GM23338 (cell line): ENCODE results near the gene ADGRD1. TPM values are rescaled to one million over a fixed set of nuclear protein-coding genes. Genes with fewer than 3 reads are reported as not detected.
A peak's percentile ranks its signal among the peaks of the same experiment; 100 is the strongest.

Source experiments
- ATAC-seq: fragments of 200-7000 bp; cut with Tn5 transposase; 3 replicates; pipeline ENCODE4 v1.9.1; 2020
- DNase-seq: peaks from one replicate; pipeline ENCODE4 v3.0.0-alpha.2; 2015; ENCODE audit warnings: low spot score
- H2AFZ ChIP-seq: fragments of 200-600 bp; sonication (generic); 2 replicates; pipeline ENCODE4 v1.8.0; 2016; ENCODE audit warnings: antibody characterized with exemption, mild to moderate bottlenecking, moderate library complexity
- H3F3A ChIP-seq: fragments of 200-600 bp; sonication (generic); replicated peaks from 2 replicates; pipeline ENCODE4 v1.8.0; 2017; ENCODE audit warnings: antibody characterized with exemption, mixed run types, low read depth
- H3K27ac ChIP-seq: fragments of 200-600 bp; sonication (generic); 2 replicates; pipeline ENCODE4 v1.6.1; 2016; ENCODE audit warnings: low read depth
- H3K27me3 ChIP-seq: fragments of 200-600 bp; sonication (generic); 2 replicates; pipeline ENCODE4 v1.8.0; 2016; ENCODE audit warnings: mild to moderate bottlenecking, mixed run types, moderate library complexity; ENCODE audit not compliant: insufficient read depth
- H3K36me3 ChIP-seq: fragments of 200-600 bp; sonication (generic); 2 replicates; pipeline ENCODE4 v1.8.0; 2016; ENCODE audit warnings: mild to moderate bottlenecking; ENCODE audit not compliant: insufficient read depth
- H3K4me1 ChIP-seq: fragments of 200-600 bp; sonication (generic); 2 replicates; pipeline ENCODE4 v1.8.0; 2016; ENCODE audit warnings: mild to moderate bottlenecking, moderate library complexity; ENCODE audit not compliant: insufficient read depth
- H3K4me2 ChIP-seq: fragments of 200-600 bp; sonication (generic); 2 replicates; pipeline ENCODE4 v1.7.1; 2017; ENCODE audit warnings: mixed run types
- H3K4me3 ChIP-seq: fragments of 200-600 bp; sonication (generic); 2 replicates; pipeline ENCODE4 v1.6.1; 2016; ENCODE audit warnings: mixed run types
- H3K79me2 ChIP-seq: fragments of 200-600 bp; sonication (generic); replicated peaks from 2 replicates; pipeline ENCODE4 v1.8.0; 2017; ENCODE audit warnings: mild to moderate bottlenecking; ENCODE audit not compliant: insufficient read depth
- H3K9me2 ChIP-seq: fragments of 200-600 bp; sonication (generic); 2 replicates; pipeline ENCODE4 v1.8.0; 2017; ENCODE audit not compliant: insufficient read depth
- H4K20me1 ChIP-seq: fragments of 200-600 bp; sonication (generic); replicated peaks from 2 replicates; pipeline ENCODE4 v1.8.0; 2017; ENCODE audit warnings: mild to moderate bottlenecking; ENCODE audit not compliant: insufficient read depth
- H3K27ac Mint-ChIP-seq: 2 replicates; pipeline ENCODE4 v1.8.0; 2020; ENCODE audit warnings: inconsistent platforms, mild to moderate bottlenecking, moderate library complexity, mixed read lengths
- H3K27me3 Mint-ChIP-seq: 3 replicates; pipeline ENCODE4 v1.8.0; 2022; ENCODE audit warnings: low read depth, mild to moderate bottlenecking, moderate library complexity, mixed read lengths, inconsistent platforms; ENCODE audit not compliant: insufficient read depth, poor library complexity
- H3K36me3 Mint-ChIP-seq: 3 replicates; pipeline ENCODE4 v1.8.0; 2021; ENCODE audit warnings: low read depth, mild to moderate bottlenecking, inconsistent platforms, moderate library complexity, mixed read lengths
- H3K4me1 Mint-ChIP-seq: 3 replicates; pipeline ENCODE4 v1.8.0; 2020; ENCODE audit warnings: mild to moderate bottlenecking, inconsistent platforms, mixed read lengths
- H3K4me3 Mint-ChIP-seq: 3 replicates; pipeline ENCODE4 v1.8.0; 2021; ENCODE audit warnings: moderate library complexity, mild to moderate bottlenecking, inconsistent platforms, mixed read lengths
- H3K9me3 Mint-ChIP-seq: 3 replicates; pipeline ENCODE4 v1.8.0; 2020; ENCODE audit warnings: moderate library complexity, mild to moderate bottlenecking, inconsistent platforms, mixed read lengths
- CREB1 ChIP-seq: fragments of 250-450 bp; sonication (Bioruptor Pico); IDR thresholded peaks from 2 replicates; pipeline ENCODE4 v1.5.0; 2020; ENCODE audit warnings: low read depth, mild to moderate bottlenecking, moderate library complexity
- CTCF ChIP-seq, 2 experiments: fragments of 200-600 bp in 1 of 2; sonication (generic) in 1 of 2; conservative IDR thresholded peaks; 2 replicates each; pipeline versions ENCODE4 v1.5.1 to v1.6.1; 2016 to 2017; ENCODE audit warnings: antibody characterized with exemption in 2 of 2, low read depth in 2 of 2, mild to moderate bottlenecking in 2 of 2, moderate library complexity in 1 of 2
- ETS1 ChIP-seq: IDR thresholded peaks from 2 replicates; pipeline ENCODE4 v1.6.1; 2016; ENCODE audit warnings: antibody characterized with exemption
- EZH2 ChIP-seq: fragments of 200-600 bp; sonication (generic); IDR thresholded peaks from one replicate; pipeline ENCODE4 v1.8.0; 2017; ENCODE audit warnings: antibody characterized with exemption, mild to moderate bottlenecking, low read depth; ENCODE audit not compliant: unreplicated experiment
- EZH2phosphoT487 ChIP-seq: fragments of 200-600 bp; sonication (generic); IDR thresholded peaks from one replicate; pipeline ENCODE4 v1.8.1; 2018; ENCODE audit warnings: antibody characterized with exemption; ENCODE audit not compliant: unreplicated experiment
- JUNB ChIP-seq: IDR thresholded peaks from one replicate; pipeline ENCODE4 v1.6.1; 2016; ENCODE audit warnings: antibody characterized with exemption; ENCODE audit not compliant: unreplicated experiment
- NANOG ChIP-seq: IDR thresholded peaks from 2 replicates; pipeline ENCODE4 v1.6.1; 2016; ENCODE audit warnings: antibody characterized with exemption, borderline replicate concordance
- POLR2AphosphoS5 ChIP-seq: IDR thresholded peaks from 2 replicates; pipeline ENCODE4 v1.6.1; 2016; ENCODE audit warnings: antibody characterized with exemption, low read depth
- STAT1 ChIP-seq: IDR thresholded peaks from one replicate; pipeline ENCODE4 v1.6.1; 2016; ENCODE audit warnings: antibody characterized with exemption; ENCODE audit not compliant: unreplicated experiment
- ZNF114 ChIP-seq: fragments of 250-450 bp; sonication (Bioruptor Pico); IDR thresholded peaks from 2 replicates; pipeline ENCODE4 v1.5.0; 2020; ENCODE audit warnings: mild to moderate bottlenecking, moderate library complexity
- ZNF331 ChIP-seq: fragments of 250-450 bp; sonication (Bioruptor Pico); IDR thresholded peaks from 2 replicates; pipeline ENCODE4 v1.5.0; 2020; ENCODE audit warnings: low read depth, mild to moderate bottlenecking, moderate library complexity
- ZNF462 ChIP-seq: fragments of 250-450 bp; sonication (Bioruptor Pico); IDR thresholded peaks from 2 replicates; pipeline ENCODE4 v1.5.0; 2020; ENCODE audit warnings: mild to moderate bottlenecking, moderate library complexity
- polyA plus RNA-seq: library from polyadenylated mRNA; unstranded; fragments of >200 nt; fragmentation: Nextera tagmentation; extraction: Ambion mirVana; gene quantifications from 2 replicates; pipeline ENCODE4 v1.2.1, GENCODE V29; 2016
- total RNA-seq: library from RNA; depleted of rRNA; stranded (reverse); fragments of >200 nt; shearing (Covaris generic); gene quantifications from 2 replicates; pipeline ENCODE4 v1.2.3, GENCODE V29; 2014

Gene ADGRD1
- total and polyA plus RNA-seq, 2 experiments from 2014 or later: 1.4 TPM; not detected in 1

GRCh38 chr12:130948751-130949150 lies 5.0 kb upstream of the ADGRD1 start:
- Mint-ChIP-seq H3K4me1 (peaks cover 38% of the 10 kb centered on the region), H3K36me3 (peaks cover 28% of the 10 kb centered on the region), H3K27me3 (peaks cover 22% of the 10 kb centered on the region), H3K9me3 (peaks cover 37% of the 10 kb centered on the region), H3K27ac (peak overlapping the region; percentile 61), H3K4me3 (no peak overlapping the region)
- Histone ChIP-seq H2AFZ (peak overlapping the region; percentile 63), H3K9me2 (peaks cover 9% of the 10 kb centered on the region), H3K4me3 (no peak overlapping the region), H4K20me1 (no peaks in the 10 kb centered on the region), H3K4me1 (peaks cover 19% of the 10 kb centered on the region), H3K79me2 (no peaks in the 10 kb centered on the region), H3K27ac (no peak overlapping the region), H3F3A (no peaks in the 10 kb centered on the region), H3K36me3 (no peaks in the 10 kb centered on the region), H3K4me2 (peak overlapping the region; percentile 1; the same call in 1 of the 2 replicates), H3K27me3 (no peaks in the 10 kb centered on the region)
- TF ChIP-seq EZH2 (no peak), JUNB (no peak), ETS1 (no peak), CTCF (conservative IDR thresholded peaks at IDR 0.05; ENCODE audit: low read depth in 2 of 2) (no peak), ZNF114 (CRISPR knock-in tag) (no peak), EZH2phosphoT487 (no peak), ZNF462 (no peak), NANOG (no peak), ZNF331 (no peak), CREB1 (CRISPR knock-in tag) (no peak), STAT1 (no peak), POLR2AphosphoS5 (no peak)
- DNase-seq: no peak
- ATAC-seq: no peak
